ENCODE data around the gene CABP2.

DNA sequence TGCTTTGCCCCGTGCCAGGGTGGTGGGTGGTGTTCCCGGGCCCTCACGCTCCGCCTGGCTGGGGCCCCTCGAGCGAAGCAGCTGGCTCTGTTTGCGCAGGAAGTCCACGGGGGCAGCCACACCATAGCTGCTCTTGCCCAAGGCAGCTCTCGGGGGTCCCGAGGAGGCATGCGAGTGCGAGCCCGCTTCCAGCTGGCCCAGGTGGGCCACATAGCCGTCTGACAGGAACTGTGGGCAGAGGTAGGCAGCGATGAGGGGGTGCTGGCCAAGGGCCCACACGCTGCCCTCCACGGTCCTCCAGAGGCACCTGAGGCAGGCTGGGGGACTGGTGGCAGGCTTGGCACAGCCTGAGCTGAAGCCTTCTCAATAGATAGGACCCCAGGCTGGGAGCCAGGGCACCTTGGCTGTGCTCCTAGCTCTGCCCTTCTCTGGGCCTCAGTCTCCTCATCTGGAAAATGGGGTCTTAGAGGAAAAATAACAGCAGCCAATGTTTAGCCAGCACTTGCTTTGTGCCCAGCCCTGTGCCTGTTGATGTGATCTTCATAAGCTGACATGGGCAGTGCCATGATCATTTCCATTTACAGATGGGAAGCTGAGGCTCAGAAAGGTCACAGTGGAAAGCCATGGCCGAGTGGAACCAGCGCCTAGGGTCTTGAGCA is 31.0 kb downstream of the CABP2 start:
- TF ChIP-seq, protein P1, sequence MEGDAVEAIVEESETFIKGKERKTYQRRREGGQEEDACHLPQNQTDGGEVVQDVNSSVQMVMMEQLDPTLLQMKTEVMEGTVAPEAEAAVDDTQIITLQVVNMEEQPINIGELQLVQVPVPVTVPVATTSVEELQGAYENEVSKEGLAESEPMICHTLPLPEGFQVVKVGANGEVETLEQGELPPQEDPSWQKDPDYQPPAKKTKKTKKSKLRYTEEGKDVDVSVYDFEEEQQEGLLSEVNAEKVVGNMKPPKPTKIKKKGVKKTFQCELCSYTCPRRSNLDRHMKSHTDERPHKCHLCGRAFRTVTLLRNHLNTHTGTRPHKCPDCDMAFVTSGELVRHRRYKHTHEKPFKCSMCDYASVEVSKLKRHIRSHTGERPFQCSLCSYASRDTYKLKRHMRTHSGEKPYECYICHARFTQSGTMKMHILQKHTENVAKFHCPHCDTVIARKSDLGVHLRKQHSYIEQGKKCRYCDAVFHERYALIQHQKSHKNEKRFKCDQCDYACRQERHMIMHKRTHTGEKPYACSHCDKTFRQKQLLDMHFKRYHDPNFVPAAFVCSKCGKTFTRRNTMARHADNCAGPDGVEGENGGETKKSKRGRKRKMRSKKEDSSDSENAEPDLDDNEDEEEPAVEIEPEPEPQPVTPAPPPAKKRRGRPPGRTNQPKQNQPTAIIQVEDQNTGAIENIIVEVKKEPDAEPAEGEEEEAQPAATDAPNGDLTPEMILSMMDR (IDR thresholded peaks at IDR 0.05; ENCODE audit: borderline replicate concordance, extremely low read depth, low read length, poor library complexity, severe bottlenecking), result no peak
- no peak for TF ChIP-seq EZH2 (IDR thresholded peaks at IDR 0.05; ENCODE audit: borderline replicate concordance, low read depth, low read length, severe bottlenecking)

All from DND-41 (cell line).